Suprapubic skin (tissue), 4 donors: Measurements from ENCODE around the gene MORC1.

Experiments used
- CTCF ChIP-seq, 2 donors: fragments of 200-600 bp in 1 of 2; fragments of 450-650 bp in 1 of 2; sonication (generic) in 1 of 2; IDR thresholded peaks; one replicate each; pipeline ENCODE4 v1.5.1; 2016 to 2019; ENCODE audit warnings: antibody characterized with exemption in 2 of 2, mild to moderate bottlenecking in 1 of 2, moderate library complexity in 1 of 2
- EP300 ChIP-seq: sonication (generic); formaldehyde crosslinking; IDR thresholded peaks from one replicate; pipeline ENCODE4 v1.6.1; 2017; ENCODE audit warnings: antibody characterized with exemption
- POLR2A ChIP-seq, 2 donors: fragments of 450-650 bp; IDR thresholded peaks; one replicate each; pipeline ENCODE4 v1.6.1; 2017; ENCODE audit warnings: antibody characterized with exemption in 2 of 2, mild to moderate bottlenecking in 2 of 2, moderate library complexity in 2 of 2
- POLR2AphosphoS5 ChIP-seq, 3 donors: sonication (generic); formaldehyde crosslinking; IDR thresholded peaks; one replicate each; pipeline ENCODE4 v1.6.1; 2017; ENCODE audit warnings: antibody characterized with exemption in 3 of 3

- TF ChIP-seq POLR2A (IDR thresholded peaks at IDR 0.05) (no peak), POLR2AphosphoS5 (IDR thresholded peaks at IDR 0.05) (no peak), CTCF (IDR thresholded peaks at IDR 0.05) (no peak), EP300 (no peak)
Observed at GRCh38 chr3:108947855-108948254, 170.1 kb downstream of the MORC1 start.
